Thoracic aorta (tissue), 2 donors: Measurements from ENCODE around the gene IFIT2. TPM values are rescaled to one million over a fixed set of nuclear protein-coding genes. Genes with fewer than 3 reads are reported as not detected.
"Not testable (repeated sequence)": the region's sequence is repeated elsewhere in the genome, so short reads cannot be mapped to it uniquely, and the experiment has no call there.

Source experiments
- ATAC-seq: fragments of 150-250 bp; one replicate; pipeline ENCODE4 v1.8.0; 2017; ENCODE audit warnings: low read depth; ENCODE audit not compliant: insufficient number of reproducible peaks, low FRiP score
- DNase-seq: peaks from one replicate; pipeline ENCODE4 v3.0.0-alpha.2; 2020; ENCODE audit warnings: low spot score
- H3K27ac ChIP-seq, 2 donors: fragments of 200-600 bp; sonication (generic); 1 replicate in 1 of 2; 2 replicates in 1 of 2; pipeline ENCODE4 v1.5.1; 2016; ENCODE audit warnings: mild to moderate bottlenecking in 2 of 2, moderate library complexity in 2 of 2
- H3K27me3 ChIP-seq: fragments of 200-600 bp; sonication (generic); replicated peaks from 2 replicates; pipeline ENCODE4 v1.6.0; 2016; ENCODE audit warnings: mild to moderate bottlenecking; ENCODE audit not compliant: insufficient read depth
- H3K36me3 ChIP-seq: fragments of 200-600 bp; sonication (generic); one replicate; pipeline ENCODE4 v1.5.1; 2016
- H3K4me1 ChIP-seq, 2 donors: fragments of 200-600 bp; sonication (generic); 1 replicate in 1 of 2; 2 replicates in 1 of 2; pipeline versions ENCODE4 v1.5.1 to v1.6.0; 2016; ENCODE audit warnings: low read depth in 2 of 2, mild to moderate bottlenecking in 1 of 2; ENCODE audit not compliant: control insufficient read depth in 1 of 2
- H3K4me3 ChIP-seq: fragments of 200-600 bp; sonication (generic); 2 replicates; pipeline ENCODE4 v1.5.1; 2016; ENCODE audit warnings: mild to moderate bottlenecking
- H3K9me3 ChIP-seq: fragments of 200-600 bp; sonication (generic); 2 replicates; pipeline ENCODE4 v1.5.1; 2016
- total RNA-seq, 2 donors: library from RNA; depleted of rRNA; stranded (reverse); fragments of >200 nt; gene quantifications; one replicate each; pipeline versions ENCODE4 v1.1.0 to v1.2.3, GENCODE V29; 2016
- TF ChIP-seq, protein P1 (sequence below): fragments of 200-600 bp; sonication (generic); IDR thresholded peaks from one replicate; pipeline ENCODE4 v1.5.1; 2019; ENCODE audit warnings: antibody characterized with exemption

The IFIT2 gene
- total RNA-seq, 2 donors from 2014 or later, result 5.9 to 17.1 TPM

DNA sequence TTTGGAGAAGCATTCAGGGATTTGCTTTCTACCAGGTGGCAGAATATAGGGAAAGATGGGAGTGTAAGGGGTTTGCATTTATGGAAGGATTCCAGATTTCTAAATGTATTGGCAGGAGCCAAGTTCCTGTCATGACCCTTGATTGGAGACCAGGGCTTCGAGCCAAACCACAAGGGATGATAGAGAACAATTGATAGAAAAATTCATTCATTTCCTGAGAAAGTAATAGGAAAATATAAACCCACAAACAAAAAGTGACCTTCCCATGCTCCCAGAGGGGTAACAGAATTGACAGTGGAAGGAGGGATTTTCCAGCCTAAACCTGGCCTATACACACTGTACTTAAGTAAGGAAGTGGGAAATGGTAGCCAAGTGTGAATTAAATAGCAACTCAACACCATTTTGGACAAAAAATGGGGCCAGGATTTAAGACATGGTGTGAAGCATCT lies 22.4 kb upstream of the IFIT2 start:
- Histone ChIP-seq H3K27me3 (no peaks in the 10 kb centered on the region), H3K4me1 (peaks cover 27 to 66% of the 10 kb centered on the region in 2 donors), H3K27ac (peak overlapping the region; percentile 42 to 62), H3K4me3 (no peak overlapping the region), H3K36me3 (no peaks in the 10 kb centered on the region), H3K9me3 (no peaks in the 10 kb centered on the region)
- DNase-seq, result no peak
- TF ChIP-seq, protein P1, sequence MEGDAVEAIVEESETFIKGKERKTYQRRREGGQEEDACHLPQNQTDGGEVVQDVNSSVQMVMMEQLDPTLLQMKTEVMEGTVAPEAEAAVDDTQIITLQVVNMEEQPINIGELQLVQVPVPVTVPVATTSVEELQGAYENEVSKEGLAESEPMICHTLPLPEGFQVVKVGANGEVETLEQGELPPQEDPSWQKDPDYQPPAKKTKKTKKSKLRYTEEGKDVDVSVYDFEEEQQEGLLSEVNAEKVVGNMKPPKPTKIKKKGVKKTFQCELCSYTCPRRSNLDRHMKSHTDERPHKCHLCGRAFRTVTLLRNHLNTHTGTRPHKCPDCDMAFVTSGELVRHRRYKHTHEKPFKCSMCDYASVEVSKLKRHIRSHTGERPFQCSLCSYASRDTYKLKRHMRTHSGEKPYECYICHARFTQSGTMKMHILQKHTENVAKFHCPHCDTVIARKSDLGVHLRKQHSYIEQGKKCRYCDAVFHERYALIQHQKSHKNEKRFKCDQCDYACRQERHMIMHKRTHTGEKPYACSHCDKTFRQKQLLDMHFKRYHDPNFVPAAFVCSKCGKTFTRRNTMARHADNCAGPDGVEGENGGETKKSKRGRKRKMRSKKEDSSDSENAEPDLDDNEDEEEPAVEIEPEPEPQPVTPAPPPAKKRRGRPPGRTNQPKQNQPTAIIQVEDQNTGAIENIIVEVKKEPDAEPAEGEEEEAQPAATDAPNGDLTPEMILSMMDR, result no peak
- no peak for ATAC-seq

- H3K36me3 ChIP-seq, result no peaks in the 10 kb centered on the region
- H3K27ac ChIP-seq, result peak overlapping the region in 1 of 2 donors; percentile 94
- no peak for DNase-seq
- no peaks in the 10 kb centered on the region for H3K27me3 ChIP-seq
- peaks cover 31 to 63% of the 10 kb centered on the region in 2 donors for H3K4me1 ChIP-seq
- H3K4me3 ChIP-seq, result no peak overlapping the region
- H3K9me3 ChIP-seq, result no peaks in the 10 kb centered on the region
- TF ChIP-seq, protein P1, result no peak
- no peak for ATAC-seq
Measured at GRCh38 chr10:89280508-89280907, 21.3 kb upstream of the IFIT2 start.

DNA sequence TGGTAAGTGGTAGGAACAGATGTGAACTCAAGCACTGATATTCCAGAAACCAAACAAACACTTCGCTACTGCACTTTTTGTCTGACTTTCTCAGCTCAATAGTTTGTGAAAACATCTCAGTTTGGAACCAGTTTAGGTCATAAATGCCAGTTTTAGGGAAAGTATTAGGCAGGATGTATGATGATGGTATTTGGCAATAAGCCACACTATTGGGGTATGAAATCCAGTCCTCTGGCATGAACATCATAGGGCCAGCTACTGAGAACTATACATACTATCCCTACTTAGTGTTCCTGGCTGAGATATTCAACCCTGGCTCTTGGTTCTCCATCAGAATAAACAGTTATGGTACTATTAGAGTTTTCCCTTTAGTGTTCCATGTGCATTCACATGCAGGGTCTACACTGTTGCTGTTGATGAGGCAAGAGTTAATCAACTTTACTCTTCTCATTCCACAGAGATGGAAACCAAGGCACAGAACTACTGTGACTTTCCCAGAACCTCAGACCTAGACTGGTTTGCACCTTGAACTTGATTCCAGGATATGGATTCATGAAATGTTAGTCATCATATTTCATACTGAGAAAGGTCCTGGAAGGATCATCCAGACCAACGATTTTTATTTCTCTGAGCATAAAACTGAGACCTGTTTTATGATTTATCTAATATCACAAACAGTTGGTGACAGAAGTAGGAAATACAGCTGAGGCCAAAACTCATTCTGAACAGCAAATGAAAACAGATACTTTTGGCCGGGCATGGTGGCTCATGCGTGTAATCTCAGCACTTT lies 20.0 kb upstream of the IFIT2 start:
- H3K9me3 ChIP-seq, result no peaks in the 10 kb centered on the region
- no peak overlapping the region for H3K4me3 ChIP-seq
- H3K27ac ChIP-seq, result peak overlapping the region; percentile 90 to 94
- ATAC-seq (no peak), DNase-seq (no peak)
- H3K36me3 ChIP-seq, result no peaks in the 10 kb centered on the region
- H3K4me1 ChIP-seq, result peaks cover 31 to 63% of the 10 kb centered on the region in 2 donors
- no peaks in the 10 kb centered on the region for H3K27me3 ChIP-seq
- TF ChIP-seq, protein P1, result no peak

DNA sequence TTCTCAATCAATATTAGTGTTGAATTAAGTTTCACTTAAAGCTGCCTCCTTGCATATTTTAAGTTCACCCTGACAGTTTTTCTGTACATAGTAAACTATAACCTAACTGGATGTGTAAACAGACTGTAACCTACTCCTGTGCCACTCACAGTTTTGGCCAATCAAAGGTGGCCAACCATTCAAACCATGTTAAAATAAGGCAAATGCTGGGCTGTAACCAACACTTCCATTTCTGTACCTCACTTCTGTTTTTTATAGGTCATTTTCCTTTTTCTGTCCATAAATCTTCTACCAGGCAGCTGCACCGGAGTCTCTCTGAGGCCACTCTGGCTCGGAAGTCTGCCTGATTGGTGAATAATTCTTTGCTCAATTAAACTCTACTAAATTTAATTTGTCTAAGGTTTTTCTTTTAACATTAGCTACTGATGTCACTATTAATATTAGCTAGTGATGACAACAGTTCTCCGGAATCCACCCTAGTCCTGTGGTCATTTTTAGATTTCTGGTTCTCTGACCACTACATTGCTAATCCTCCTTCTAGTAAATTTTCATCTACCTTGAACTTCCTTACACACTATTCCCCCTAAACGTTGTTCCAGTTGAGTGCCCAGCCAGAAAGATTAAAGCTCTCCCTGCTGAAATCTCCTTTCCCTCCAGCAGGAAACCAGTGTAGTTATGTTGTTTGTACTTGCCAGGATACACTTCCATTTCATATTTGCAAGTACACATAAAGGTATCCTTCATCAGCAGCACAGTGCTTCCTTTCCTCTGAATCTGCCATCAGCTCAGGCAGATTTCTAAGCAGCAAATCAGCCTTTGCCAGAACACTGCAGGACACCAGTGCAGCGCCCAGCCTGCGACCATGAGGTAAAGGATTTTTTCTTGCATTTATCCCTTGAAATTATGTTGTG lies 18.6 kb upstream of the IFIT2 start:
- Histone ChIP-seq H3K4me3 (peak overlapping the region; percentile 58), H3K27ac (peak overlapping the region; percentile 90 to 94), H3K36me3 (no peaks in the 10 kb centered on the region), H3K4me1 (peaks cover 22 to 50% of the 10 kb centered on the region in 2 donors), H3K27me3 (no peaks in the 10 kb centered on the region), H3K9me3 (no peaks in the 10 kb centered on the region)
- ATAC-seq (peak; percentile 82), DNase-seq (no peak)
- TF ChIP-seq, protein P1, result no peak

GRCh38 chr10:89283936-89284475 lies 17.8 kb upstream of the IFIT2 start:
- TF ChIP-seq, protein P1, result no peak
- Histone ChIP-seq H3K4me1 (peaks cover 19 to 44% of the 10 kb centered on the region in 2 donors), H3K36me3 (no peaks in the 10 kb centered on the region), H3K9me3 (no peaks in the 10 kb centered on the region), H3K27me3 (no peaks in the 10 kb centered on the region), H3K4me3 (peak overlapping the region; percentile 58), H3K27ac (peak overlapping the region; percentile 90 to 94)
- DNase-seq, result no peak
- peak; percentile 86 for ATAC-seq

DNA sequence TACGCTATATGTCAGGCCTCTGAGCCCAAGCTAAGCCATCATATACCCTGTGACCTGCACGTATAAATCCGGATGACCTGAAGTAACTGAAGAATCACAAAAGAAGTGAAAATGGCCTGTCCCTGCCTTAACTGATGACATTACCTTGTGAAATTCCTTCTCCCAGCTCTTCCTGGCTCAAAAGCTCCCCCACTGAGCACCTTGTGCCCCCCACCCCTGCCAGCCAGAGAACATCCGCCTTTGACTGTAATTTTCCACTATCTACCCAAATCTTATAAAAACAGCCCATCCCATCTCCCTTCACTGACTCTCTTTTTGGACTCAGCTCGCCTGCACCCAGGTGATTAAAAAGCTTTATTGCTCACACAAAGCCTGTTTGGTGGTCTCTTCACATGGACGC lies 17.1 kb upstream of the IFIT2 start:
- Histone ChIP-seq H3K27ac (peak overlapping the region; percentile 90 to 94), H3K4me1 (peaks cover 14 to 37% of the 10 kb centered on the region in 2 donors)
- not testable (repeated sequence) for H3K9me3 ChIP-seq, H3K4me3 ChIP-seq, H3K36me3 ChIP-seq, H3K27me3 ChIP-seq, ATAC-seq, DNase-seq

- H3K4me3 ChIP-seq, ATAC-seq, H3K36me3 ChIP-seq, H3K27me3 ChIP-seq, H3K9me3 ChIP-seq, DNase-seq: not testable (repeated sequence)
- Histone ChIP-seq H3K4me1 (peaks cover 14 to 37% of the 10 kb centered on the region in 2 donors), H3K27ac (peak overlapping the region; percentile 90 to 94)
Measured at GRCh38 chr10:89285303-89285702, 16.5 kb upstream of the IFIT2 start.
